ENCODE measurements around the gene ST7. TPM values are rescaled to one million over a fixed set of nuclear protein-coding genes. Genes with fewer than 3 reads are reported as not detected.
A peak's percentile ranks its signal among the peaks of the same experiment; 100 is the strongest.

ST7 gene
- total and polyA plus RNA-seq, 2 donors (not counting 3 experiments of a cell fraction or from before 2014, with no cell fraction given), result 18.6 to 24.9 TPM

- H3K9ac ChIP-seq (replicated peaks; ENCODE audit: extremely low read depth, insufficient read depth, low read length), result no peak overlapping the region
- no peaks in the 10 kb centered on the region for H3K9me3 ChIP-seq (replicated peaks; ENCODE audit: control insufficient read depth, insufficient read depth, low read length)
- intact Hi-C loops (cut with micrococcal nuclease) (loop anchor here (1.0 to 10.0 kb wide), 4 partner anchors 55 to 810 kb away; no protein-coding TSS in a partner anchor), dilution Hi-C loops (cut with MboI; ENCODE audit: extremely low pct_ligation_motif_present, low sequenced_read_pairs) (no loop called here)
- no peak for TF ChIP-seq EZH2 (IDR thresholded peaks at IDR 0.05; ENCODE audit: borderline replicate concordance, low read depth, low read length, severe bottlenecking)
- TF ChIP-seq CTCF (IDR thresholded peaks at IDR 0.05; ENCODE audit: extremely low read depth in 1 of 2, insufficient read depth in 1 of 2, low read depth in 1 of 2, low read length in 2 of 2), result peak; percentile 29 to 44
- no peak overlapping the region for H3K4me2 ChIP-seq (ENCODE audit: insufficient read depth, low read length)
- H2AFZ ChIP-seq (ENCODE audit: low read depth, low read length), result no peak overlapping the region
- H3K36me3 ChIP-seq (ENCODE audit: control insufficient read depth in 2 of 2, extremely low read depth in 1 of 2, insufficient read depth in 2 of 2, low read length in 2 of 2), result no peaks in the 10 kb centered on the region
- ChIA-PET CTCF (interaction anchor here (0.8 to 12.5 kb wide), 23 partner anchors 9 to 390 kb away, joined by 3 to 700 read pairs (median 4); no protein-coding TSS in a partner anchor), POLR2A (interaction anchor here (1.4 kb wide), 1 partner anchor 140 kb away, joined by 3 read pairs; no protein-coding TSS in a partner anchor)
- DNase-seq (ENCODE audit: low read depth, low spot score) (peak; percentile 45), FAIRE-seq (peak; percentile 46)
- H3K79me2 ChIP-seq (ENCODE audit: control insufficient read depth, insufficient read depth, low read length), result peaks cover 13% of the 10 kb centered on the region
- no peak overlapping the region for H3K4me3 ChIP-seq (replicated peaks in 1 of 3; ENCODE audit: insufficient read depth in 1 of 3, low read depth in 1 of 3, low read length in 3 of 3)
- H3K27ac ChIP-seq (ENCODE audit: insufficient read depth, low read depth, low read length), result no peak overlapping the region
- H3K27me3 ChIP-seq (ENCODE audit: control insufficient read depth in 2 of 2, insufficient read depth in 2 of 2, low read length in 2 of 2), result no peaks in the 10 kb centered on the region
- no peaks in the 10 kb centered on the region for H3K4me1 ChIP-seq (ENCODE audit: control insufficient read depth, extremely low read depth, insufficient read depth, low read length)
- H4K20me1 ChIP-seq (replicated peaks; ENCODE audit: control insufficient read depth, extremely low read depth, insufficient read depth, low read length), result peaks cover 4% of the 10 kb centered on the region
- BruUV-seq (replicated peaks), result no TSS peak
- no peaks in the 10 kb centered on the region for H3K9me1 ChIP-seq (replicated peaks; ENCODE audit: control insufficient read depth, extremely low read depth, insufficient read depth, low read length)
These were observed 31.6 kb downstream of the ST7 start for GRCh38 chr7:116984917-116985316.

GRCh38 chr7:116985575-116985974 is 32.3 kb downstream of the ST7 start:
- H2AFZ ChIP-seq (ENCODE audit: low read depth, low read length), result no peak overlapping the region
- peaks cover 4% of the 10 kb centered on the region for H4K20me1 ChIP-seq (replicated peaks; ENCODE audit: control insufficient read depth, extremely low read depth, insufficient read depth, low read length)
- ChIA-PET POLR2A (interaction anchor here (1.4 kb wide), 1 partner anchor 139 kb away, joined by 3 read pairs; no protein-coding TSS in a partner anchor), CTCF (interaction anchor here (0.7 to 12.5 kb wide), 19 partner anchors 10 to 399 kb away, joined by 3 to 700 read pairs (median 4); no protein-coding TSS in a partner anchor)
- no peak for FAIRE-seq
- no peak overlapping the region for H3K4me3 ChIP-seq (replicated peaks in 1 of 3; ENCODE audit: insufficient read depth in 1 of 3, low read depth in 1 of 3, low read length in 3 of 3)
- H3K9me1 ChIP-seq (replicated peaks; ENCODE audit: control insufficient read depth, extremely low read depth, insufficient read depth, low read length), result no peaks in the 10 kb centered on the region
- peaks cover 20% of the 10 kb centered on the region for H3K79me2 ChIP-seq (ENCODE audit: control insufficient read depth, insufficient read depth, low read length)
- H3K27ac ChIP-seq (ENCODE audit: insufficient read depth, low read depth, low read length), result no peak overlapping the region
- no peak overlapping the region for H3K9ac ChIP-seq (replicated peaks; ENCODE audit: extremely low read depth, insufficient read depth, low read length)
- no peak for DNase-seq (ENCODE audit: low read depth, low spot score)
- no peak overlapping the region for H3K4me2 ChIP-seq (ENCODE audit: insufficient read depth, low read length)
- TF ChIP-seq POLR2A (IDR thresholded peaks at IDR 0.05; ENCODE audit: low read depth, low read length), result no peak
- no TSS peak for BruUV-seq (replicated peaks)
- no peaks in the 10 kb centered on the region for H3K27me3 ChIP-seq (ENCODE audit: control insufficient read depth in 2 of 2, insufficient read depth in 2 of 2, low read length in 2 of 2)
- dilution Hi-C loops (cut with MboI; ENCODE audit: extremely low pct_ligation_motif_present, low sequenced_read_pairs) (no loop called here), intact Hi-C loops (cut with micrococcal nuclease) (loop anchor here (2.0 to 10.0 kb wide), 2 partner anchors 401 to 811 kb away; no protein-coding TSS in a partner anchor)
- H3K4me1 ChIP-seq (ENCODE audit: control insufficient read depth, extremely low read depth, insufficient read depth, low read length), result no peaks in the 10 kb centered on the region
- H3K36me3 ChIP-seq (ENCODE audit: control insufficient read depth in 2 of 2, extremely low read depth in 1 of 2, insufficient read depth in 2 of 2, low read length in 2 of 2), result no peaks in the 10 kb centered on the region
- no peaks in the 10 kb centered on the region for H3K9me3 ChIP-seq (replicated peaks; ENCODE audit: control insufficient read depth, insufficient read depth, low read length)

All from endothelial cell of umbilical vein (primary cell).